Naive B cell (primary cell): ENCODE data around the gene CEP20. TPM values are rescaled to one million over a fixed set of nuclear protein-coding genes. Genes with fewer than 3 reads are reported as not detected.
"Not testable (repeated sequence)": the region's sequence is repeated elsewhere in the genome, so short reads cannot be mapped to it uniquely, and the experiment has no call there.

Source experiments
- ATAC-seq, 2 donors: fragments of 150-1000 bp; cut with Tn5 transposase; 2 replicates each; pipeline ENCODE4 v1.10.0; 2021; ENCODE audit warnings: low read depth in 2 of 2, mild to moderate bottlenecking in 2 of 2, moderate library complexity in 2 of 2
- DNase-seq: peaks from one replicate; pipeline ENCODE4 v3.0.0; 2022
- H3K27ac Mint-ChIP-seq, 6 donors: one replicate each; pipeline ENCODE4 v1.8.0; 2020 to 2022; ENCODE audit warnings: mild to moderate bottlenecking in 6 of 6, mixed read lengths in 6 of 6, moderate library complexity in 5 of 6, inconsistent platforms in 2 of 6
- H3K27me3 Mint-ChIP-seq, 3 donors: one replicate each; pipeline ENCODE4 v1.8.0; 2021 to 2022; ENCODE audit warnings: mixed read lengths in 3 of 3, mild to moderate bottlenecking in 1 of 3
- H3K36me3 Mint-ChIP-seq, 2 donors: one replicate each; pipeline ENCODE4 v1.8.0; 2020 to 2022; ENCODE audit warnings: mixed read lengths in 2 of 2, inconsistent platforms in 1 of 2, mild to moderate bottlenecking in 1 of 2
- H3K4me1 Mint-ChIP-seq, 3 donors: one replicate each; pipeline ENCODE4 v1.8.0; 2020 to 2022; ENCODE audit warnings: mixed read lengths in 3 of 3, inconsistent platforms in 1 of 3, mild to moderate bottlenecking in 1 of 3, moderate library complexity in 1 of 3
- H3K4me3 Mint-ChIP-seq, 8 donors: one replicate each; pipeline ENCODE4 v1.8.0; 2020 to 2022; ENCODE audit warnings: mild to moderate bottlenecking in 8 of 8, mixed read lengths in 8 of 8, moderate library complexity in 8 of 8, inconsistent platforms in 2 of 8
- H3K9me3 Mint-ChIP-seq, 7 donors: one replicate each; pipeline ENCODE4 v1.8.0; 2020 to 2022; ENCODE audit warnings: mixed read lengths in 7 of 7, mild to moderate bottlenecking in 5 of 7, inconsistent platforms in 2 of 7, moderate library complexity in 1 of 7
- polyA plus RNA-seq, 6 donors: library from polyadenylated mRNA; unstranded; fragments of 300-500 nt; fragmentation: Illumina TruSeq; gene quantifications; one replicate each; pipeline ENCODE4 v1.2.3, GENCODE V29; 2021; ENCODE audit warnings: low read depth in 6 of 6

Gene CEP20
- polyA plus RNA-seq, 6 donors from 2014 or later = 33.2 to 52.3 (median 41.9) TPM

- Mint-ChIP-seq H3K36me3 (no peaks in the 10 kb centered on the region), H3K4me1 (no peaks in the 10 kb centered on the region), H3K4me3 (no peak overlapping the region), H3K27me3 (peaks cover 14 to 16% (median 15%) of the 10 kb centered on the region in 3 donors), H3K9me3 (no peaks in the 10 kb centered on the region), H3K27ac (no peak overlapping the region)
- no peak for ATAC-seq
- no peak for DNase-seq
These were observed 39.0 kb downstream of the CEP20 start for GRCh38 chr16:15849209-15849981.

DNA sequence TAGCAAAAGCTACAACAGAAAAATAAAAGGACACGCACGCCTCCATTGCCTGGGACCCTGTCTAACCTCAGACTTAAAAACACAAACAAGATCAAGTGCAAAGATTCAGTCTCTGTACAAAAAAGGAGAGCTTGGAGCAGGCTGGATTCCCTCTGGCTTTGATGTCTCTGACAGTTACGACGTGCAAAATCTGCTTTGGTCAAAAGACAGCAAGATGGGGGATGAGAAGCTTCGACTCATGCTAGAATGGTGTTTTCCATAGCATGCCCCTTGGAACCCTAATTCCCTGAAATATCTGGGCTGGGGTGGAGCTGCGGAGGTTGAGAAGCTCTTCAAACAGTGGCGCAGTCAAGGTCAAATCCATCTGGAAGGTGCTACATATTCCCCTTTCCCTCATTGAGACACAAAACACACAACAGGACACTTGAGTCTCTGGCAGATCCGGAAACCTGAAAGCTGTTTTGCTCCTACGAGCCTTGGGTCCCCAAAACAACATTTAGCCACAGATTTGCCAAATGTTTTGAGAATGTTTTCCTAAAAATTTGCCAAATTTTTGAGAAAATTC, 40.7 kb downstream of the CEP20 start:
- ATAC-seq (no peak), DNase-seq (no peak)
- Mint-ChIP-seq H3K36me3 (no peaks in the 10 kb centered on the region), H3K9me3 (no peaks in the 10 kb centered on the region), H3K27me3 (peaks cover 4 to 8% (median 5%) of the 10 kb centered on the region in 3 donors), H3K27ac (peak overlapping the region in 1 of 6 donors; percentile 13), H3K4me3 (no peak overlapping the region), H3K4me1 (no peaks in the 10 kb centered on the region)

DNA sequence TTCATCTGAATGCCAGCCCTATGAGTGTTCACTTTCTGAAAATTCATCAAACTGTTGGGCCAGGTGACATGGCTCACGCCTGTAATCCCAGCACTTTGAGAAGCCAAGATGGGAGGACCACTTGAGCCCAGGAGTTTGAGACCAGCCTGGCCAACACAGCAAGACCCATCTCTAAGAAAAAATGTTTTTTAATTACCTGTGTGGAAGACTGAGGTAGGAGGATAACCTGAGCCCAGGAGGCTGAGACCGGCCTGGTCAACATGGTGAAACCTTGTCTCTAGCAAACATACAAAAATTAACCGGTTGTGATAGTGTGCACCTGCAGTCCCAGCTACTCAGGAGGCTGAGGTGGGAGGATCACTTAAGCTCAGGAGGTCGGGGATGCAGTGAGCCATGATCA, 41.9 kb downstream of the CEP20 start:
- Mint-ChIP-seq H3K27ac (peak overlapping the region in 1 of 6 donors; percentile 38), H3K4me3 (no peak overlapping the region), H3K36me3 (no peaks in the 10 kb centered on the region), H3K27me3 (peaks cover 4 to 8% (median 5%) of the 10 kb centered on the region in 3 donors), H3K4me1 (no peaks in the 10 kb centered on the region), H3K9me3 (no peaks in the 10 kb centered on the region)
- no peak for DNase-seq
- no peak for ATAC-seq

GRCh38 chr16:15843635-15844279, 44.6 kb downstream of the CEP20 start:
- Mint-ChIP-seq H3K27me3 (peaks cover 4 to 14% (median 5%) of the 10 kb centered on the region in 3 donors), H3K9me3 (no peaks in the 10 kb centered on the region), H3K36me3 (no peaks in the 10 kb centered on the region), H3K27ac (no peak overlapping the region), H3K4me1 (no peaks in the 10 kb centered on the region), H3K4me3 (no peak overlapping the region)
- DNase-seq (no peak), ATAC-seq (no peak)

DNA sequence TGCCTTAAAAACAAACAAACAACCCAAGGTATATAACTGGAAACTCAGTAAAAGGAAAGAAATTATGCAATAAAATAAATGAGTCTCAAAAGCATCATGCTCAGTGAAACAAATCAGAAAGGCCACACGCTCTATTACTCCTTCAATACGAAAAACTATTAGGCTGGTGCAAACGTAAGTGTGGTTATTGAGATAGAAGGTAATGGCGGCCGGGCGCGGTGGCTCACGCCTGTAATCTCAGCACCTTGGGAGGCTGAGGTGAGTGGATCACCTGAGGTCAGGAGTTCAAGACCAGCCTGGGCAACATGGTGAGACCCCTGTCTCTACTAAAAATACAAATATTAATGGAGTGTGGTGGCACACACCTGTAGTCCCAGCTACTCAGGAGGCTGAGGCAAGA, 49.2 kb downstream of the CEP20 start:
- not testable (repeated sequence) for H3K9me3 Mint-ChIP-seq, DNase-seq, H3K27me3 Mint-ChIP-seq, H3K27ac Mint-ChIP-seq, H3K4me3 Mint-ChIP-seq, ATAC-seq, H3K4me1 Mint-ChIP-seq, H3K36me3 Mint-ChIP-seq

- ATAC-seq = no peak
- Mint-ChIP-seq H3K4me1 (peaks cover 0 to 2% (median 0%) of the 10 kb centered on the region in 3 donors), H3K27me3 (peaks cover 0 to 6% (median 0%) of the 10 kb centered on the region in 3 donors), H3K4me3 (no peak overlapping the region), H3K36me3 (no peaks in the 10 kb centered on the region), H3K9me3 (peaks cover 0 to 1% (median 0%) of the 10 kb centered on the region in 7 donors), H3K27ac (no peak overlapping the region)
- DNase-seq = no peak
These were observed 50.6 kb downstream of the CEP20 start for GRCh38 chr16:15837761-15838160.

GRCh38 chr16:15836965-15837611, 51.3 kb downstream of the CEP20 start:
- peaks cover 0 to 2% (median 0%) of the 10 kb centered on the region in 3 donors for H3K4me1 Mint-ChIP-seq
- no peak overlapping the region for H3K4me3 Mint-ChIP-seq
- H3K27ac Mint-ChIP-seq = no peak overlapping the region
- no peaks in the 10 kb centered on the region for H3K36me3 Mint-ChIP-seq
- DNase-seq (no peak), ATAC-seq (no peak)
- H3K9me3 Mint-ChIP-seq = peaks cover 0 to 1% (median 0%) of the 10 kb centered on the region in 7 donors
- peaks cover 0 to 6% (median 0%) of the 10 kb centered on the region in 3 donors for H3K27me3 Mint-ChIP-seq

DNA sequence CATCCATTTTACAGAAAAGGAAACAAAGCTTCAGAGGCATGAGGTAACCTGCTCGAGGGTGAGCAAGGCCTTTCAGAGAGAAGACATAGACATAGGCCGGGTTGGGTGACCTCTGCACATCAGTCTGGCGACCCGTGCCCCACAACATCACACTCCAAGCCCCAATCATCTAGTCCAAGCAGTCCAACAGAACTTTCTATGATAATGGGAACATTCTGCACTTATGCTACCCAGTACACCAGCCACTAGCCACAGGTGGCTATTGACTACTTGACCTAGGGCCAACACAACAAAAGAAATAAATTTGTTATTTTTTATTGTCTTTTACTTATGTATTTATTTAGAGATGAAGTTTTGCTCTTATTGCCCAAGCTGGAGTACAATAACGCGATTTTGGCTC, 52.3 kb downstream of the CEP20 start:
- no peak overlapping the region for H3K27ac Mint-ChIP-seq
- DNase-seq = no peak
- H3K27me3 Mint-ChIP-seq = peaks cover 0 to 6% (median 0%) of the 10 kb centered on the region in 3 donors
- H3K4me3 Mint-ChIP-seq = no peak overlapping the region
- ATAC-seq = no peak
- H3K36me3 Mint-ChIP-seq = no peaks in the 10 kb centered on the region
- peaks cover 0 to 1% (median 0%) of the 10 kb centered on the region in 7 donors for H3K9me3 Mint-ChIP-seq
- H3K4me1 Mint-ChIP-seq = peaks cover 0 to 11% (median 0%) of the 10 kb centered on the region in 3 donors

- H3K4me1 Mint-ChIP-seq = peaks cover 0 to 19% (median 1%) of the 10 kb centered on the region in 3 donors
- no peak for ATAC-seq
- DNase-seq = no peak
- H3K4me3 Mint-ChIP-seq = no peak overlapping the region
- peaks cover 0 to 1% (median 0%) of the 10 kb centered on the region in 7 donors for H3K9me3 Mint-ChIP-seq
- no peak overlapping the region for H3K27ac Mint-ChIP-seq
- peaks cover 0 to 6% (median 0%) of the 10 kb centered on the region in 3 donors for H3K27me3 Mint-ChIP-seq
- no peaks in the 10 kb centered on the region for H3K36me3 Mint-ChIP-seq
These were observed 53.1 kb downstream of the CEP20 start for GRCh38 chr16:15835136-15835878.

- H3K4me1 Mint-ChIP-seq = peaks cover 0 to 19% (median 4%) of the 10 kb centered on the region in 3 donors
- no peaks in the 10 kb centered on the region for H3K27me3 Mint-ChIP-seq
- H3K9me3 Mint-ChIP-seq = peaks cover 0 to 1% (median 0%) of the 10 kb centered on the region in 7 donors
- peak overlapping the region in 1 of 6 donors; percentile 77 for H3K27ac Mint-ChIP-seq
- no peaks in the 10 kb centered on the region for H3K36me3 Mint-ChIP-seq
- no peak for ATAC-seq
- DNase-seq = no peak
- no peak overlapping the region for H3K4me3 Mint-ChIP-seq
These were observed 53.9 kb downstream of the CEP20 start for GRCh38 chr16:15834502-15834901.

DNA sequence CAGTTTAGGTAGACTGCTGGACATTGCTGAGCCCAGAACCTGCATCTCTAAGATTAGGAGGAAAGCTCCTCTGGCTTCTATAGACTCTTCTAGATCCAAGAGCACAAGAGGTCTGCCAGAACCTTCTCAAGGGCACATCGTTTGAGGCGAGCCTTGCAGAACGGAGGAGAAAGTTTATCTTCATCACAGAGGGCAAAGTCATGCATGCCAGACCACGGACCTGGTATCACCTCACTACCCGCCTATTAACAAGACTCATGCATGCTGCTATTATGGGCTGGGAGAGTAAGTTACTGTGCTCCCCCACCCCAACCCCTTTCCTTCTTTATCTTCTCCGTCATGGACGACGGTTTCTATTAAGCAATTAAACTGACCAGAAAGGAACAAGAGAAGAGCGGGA, 54.9 kb downstream of the CEP20 start:
- DNase-seq = no peak
- Mint-ChIP-seq H3K4me1 (peaks cover 0 to 19% (median 4%) of the 10 kb centered on the region in 3 donors), H3K4me3 (no peak overlapping the region), H3K27me3 (no peaks in the 10 kb centered on the region), H3K27ac (no peak overlapping the region), H3K36me3 (no peaks in the 10 kb centered on the region), H3K9me3 (peaks cover 0 to 1% (median 0%) of the 10 kb centered on the region in 7 donors)
- no peak for ATAC-seq

- H3K9me3 Mint-ChIP-seq = peaks cover 0 to 1% (median 0%) of the 10 kb centered on the region in 7 donors
- no peak overlapping the region for H3K4me3 Mint-ChIP-seq
- no peak overlapping the region for H3K27ac Mint-ChIP-seq
- H3K27me3 Mint-ChIP-seq = no peaks in the 10 kb centered on the region
- ATAC-seq (no peak), DNase-seq (no peak)
- peaks cover 0 to 19% (median 4%) of the 10 kb centered on the region in 3 donors for H3K4me1 Mint-ChIP-seq
- no peaks in the 10 kb centered on the region for H3K36me3 Mint-ChIP-seq
These were observed 56.2 kb downstream of the CEP20 start for GRCh38 chr16:15832241-15832640.
